Chondrocyte (in vitro differentiated cells): ENCODE measurements around the gene MKKS. TPM values are rescaled to one million over a fixed set of nuclear protein-coding genes. Genes with fewer than 3 reads are reported as not detected.

Experiments used
- DNase-seq: peaks from one replicate; pipeline ENCODE4 v3.0.0; 2021; ENCODE audit warnings: mixed read lengths, low spot score
- H3K27ac Mint-ChIP-seq: one replicate; pipeline ENCODE4 v1.8.0; 2021; ENCODE audit warnings: mild to moderate bottlenecking, moderate library complexity, mixed read lengths; ENCODE audit not compliant: unreplicated experiment
- H3K27me3 Mint-ChIP-seq: 2 replicates; pipeline ENCODE4 v1.8.0; 2021; ENCODE audit warnings: low read depth, mixed read lengths
- H3K36me3 Mint-ChIP-seq: 2 replicates; pipeline ENCODE4 v1.8.0; 2021; ENCODE audit warnings: low read depth, mixed read lengths
- H3K4me1 Mint-ChIP-seq: 2 replicates; pipeline ENCODE4 v1.8.0; 2021; ENCODE audit warnings: low read depth, mild to moderate bottlenecking, mixed read lengths
- H3K4me3 Mint-ChIP-seq: one replicate; pipeline ENCODE4 v1.8.0; 2021; ENCODE audit warnings: mild to moderate bottlenecking, moderate library complexity, mixed read lengths; ENCODE audit not compliant: unreplicated experiment
- H3K9me3 Mint-ChIP-seq: 2 replicates; pipeline ENCODE4 v1.8.0; 2021; ENCODE audit warnings: low read depth, mixed read lengths
- total RNA-seq: library from RNA; stranded (reverse); gene quantifications from 3 replicates; pipeline ENCODE4 v1.2.1, GENCODE V29; 2021
- TF ChIP-seq, protein P1 (sequence below): fragments of 200-600 bp; sonication (generic); IDR thresholded peaks from 2 replicates; pipeline ENCODE4 v1.5.0; 2021; ENCODE audit warnings: antibody characterized with exemption, mild to moderate bottlenecking, moderate library complexity

MKKS gene
- total RNA-seq, 1 donor from 2014 or later, result 12.6 TPM

- Mint-ChIP-seq H3K4me3 (no peak overlapping the region), H3K9me3 (no peaks in the 10 kb centered on the region), H3K4me1 (peaks cover 4% of the 10 kb centered on the region), H3K36me3 (no peaks in the 10 kb centered on the region), H3K27ac (no peak overlapping the region), H3K27me3 (no peaks in the 10 kb centered on the region)
- TF ChIP-seq, protein P1, sequence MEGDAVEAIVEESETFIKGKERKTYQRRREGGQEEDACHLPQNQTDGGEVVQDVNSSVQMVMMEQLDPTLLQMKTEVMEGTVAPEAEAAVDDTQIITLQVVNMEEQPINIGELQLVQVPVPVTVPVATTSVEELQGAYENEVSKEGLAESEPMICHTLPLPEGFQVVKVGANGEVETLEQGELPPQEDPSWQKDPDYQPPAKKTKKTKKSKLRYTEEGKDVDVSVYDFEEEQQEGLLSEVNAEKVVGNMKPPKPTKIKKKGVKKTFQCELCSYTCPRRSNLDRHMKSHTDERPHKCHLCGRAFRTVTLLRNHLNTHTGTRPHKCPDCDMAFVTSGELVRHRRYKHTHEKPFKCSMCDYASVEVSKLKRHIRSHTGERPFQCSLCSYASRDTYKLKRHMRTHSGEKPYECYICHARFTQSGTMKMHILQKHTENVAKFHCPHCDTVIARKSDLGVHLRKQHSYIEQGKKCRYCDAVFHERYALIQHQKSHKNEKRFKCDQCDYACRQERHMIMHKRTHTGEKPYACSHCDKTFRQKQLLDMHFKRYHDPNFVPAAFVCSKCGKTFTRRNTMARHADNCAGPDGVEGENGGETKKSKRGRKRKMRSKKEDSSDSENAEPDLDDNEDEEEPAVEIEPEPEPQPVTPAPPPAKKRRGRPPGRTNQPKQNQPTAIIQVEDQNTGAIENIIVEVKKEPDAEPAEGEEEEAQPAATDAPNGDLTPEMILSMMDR, result no peak
- no peak for DNase-seq
These were observed 45.4 kb downstream of the MKKS start for GRCh38 chr20:10388597-10388996.

GRCh38 chr20:10387686-10388085 lies 46.3 kb downstream of the MKKS start:
- H3K9me3 Mint-ChIP-seq, result no peaks in the 10 kb centered on the region
- no peak for DNase-seq
- no peaks in the 10 kb centered on the region for H3K36me3 Mint-ChIP-seq
- H3K4me1 Mint-ChIP-seq, result peaks cover 4% of the 10 kb centered on the region
- no peak overlapping the region for H3K27ac Mint-ChIP-seq
- H3K4me3 Mint-ChIP-seq, result no peak overlapping the region
- TF ChIP-seq, protein P1, result no peak
- no peaks in the 10 kb centered on the region for H3K27me3 Mint-ChIP-seq

DNA sequence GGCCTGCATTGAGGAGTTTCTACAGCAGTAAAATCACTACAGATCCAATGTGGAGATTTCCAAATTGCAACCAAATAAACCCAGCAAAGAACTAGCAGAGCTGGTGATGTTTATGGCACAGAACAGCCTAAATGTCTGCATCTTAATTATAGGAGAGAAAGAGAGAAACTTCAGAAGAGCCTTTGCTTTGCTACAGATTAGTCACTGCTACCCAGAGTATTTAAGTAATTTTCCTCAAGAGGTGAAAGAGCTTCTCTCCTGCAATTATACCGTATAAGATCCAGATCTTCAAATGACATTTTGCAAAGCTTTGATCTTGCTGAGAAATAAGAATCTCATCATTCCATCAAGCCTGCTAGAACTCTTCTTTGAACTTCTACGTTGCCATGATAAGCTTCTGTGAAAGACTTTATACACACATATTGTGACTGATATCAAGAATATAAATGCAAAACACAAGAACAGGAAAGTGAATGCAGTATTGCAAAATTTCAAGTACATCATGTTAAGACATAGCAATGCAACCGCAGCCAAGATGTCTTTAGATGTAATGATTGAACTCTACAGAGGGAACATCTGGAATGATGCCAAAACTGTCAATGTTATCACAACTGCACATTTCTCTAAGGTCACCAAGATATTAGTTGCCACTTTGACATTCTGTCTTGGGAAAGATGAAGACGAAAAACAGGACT lies 48.0 kb downstream of the MKKS start:
- Mint-ChIP-seq H3K4me1 (peaks cover 4% of the 10 kb centered on the region), H3K9me3 (no peaks in the 10 kb centered on the region), H3K27ac (no peak overlapping the region), H3K36me3 (no peaks in the 10 kb centered on the region), H3K4me3 (no peak overlapping the region), H3K27me3 (no peaks in the 10 kb centered on the region)
- TF ChIP-seq, protein P1, result no peak
- no peak for DNase-seq

DNA sequence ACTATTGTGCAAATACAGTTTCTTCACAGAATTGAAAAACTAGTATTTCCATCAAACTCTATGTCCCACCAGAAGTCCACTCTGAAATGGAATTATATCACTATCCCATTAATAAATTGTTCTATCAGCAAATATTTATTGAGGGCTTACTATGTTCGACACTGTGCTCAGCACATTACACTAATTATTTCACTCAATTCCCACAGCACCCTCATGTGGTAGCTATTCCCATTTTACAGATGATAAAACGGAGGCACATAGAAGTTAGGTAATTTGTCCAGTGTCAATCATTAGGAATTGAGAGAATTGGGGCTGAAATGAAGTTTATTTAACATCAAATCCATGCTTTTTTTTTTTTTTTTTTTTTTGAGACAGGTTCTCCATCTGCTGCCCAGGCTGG lies 52.5 kb downstream of the MKKS start:
- Mint-ChIP-seq H3K4me1 (peaks cover 2% of the 10 kb centered on the region), H3K36me3 (no peaks in the 10 kb centered on the region), H3K4me3 (no peak overlapping the region), H3K27ac (no peak overlapping the region), H3K9me3 (peaks cover 9% of the 10 kb centered on the region), H3K27me3 (no peaks in the 10 kb centered on the region)
- TF ChIP-seq, protein P1, result peak; percentile 59
- no peak for DNase-seq

- Mint-ChIP-seq H3K9me3 (peaks cover 17% of the 10 kb centered on the region), H3K27me3 (no peaks in the 10 kb centered on the region), H3K36me3 (peaks cover 3% of the 10 kb centered on the region), H3K27ac (no peak overlapping the region), H3K4me3 (no peak overlapping the region), H3K4me1 (peaks cover 7% of the 10 kb centered on the region)
- TF ChIP-seq, protein P1, result no peak
- no peak for DNase-seq
These were observed 54.3 kb downstream of the MKKS start for GRCh38 chr20:10379761-10380160.
